SK-N-SH (cell line): Measurements from ENCODE around the gene HOXD13. TPM values are rescaled to one million over a fixed set of nuclear protein-coding genes. Genes with fewer than 3 reads are reported as not detected.

Source experiments
- CTCF ChIA-PET: fragments of 300-600, 350-600 bp; formaldehyde crosslinking; extraction: SDS; loops from one replicate; lab custom pipeline; 2021; lab: Yijun Ruan, JAX
- POLR2A ChIA-PET: fragments of 350-600 bp; sonication (Branson Sonifier 250); formaldehyde crosslinking; extraction: SDS; loops from one replicate; lab custom pipeline; 2020; ENCODE audit warnings: antibody characterized with exemption, inconsistent platforms; lab: Yijun Ruan, JAX
- DNase-seq: peaks from one replicate; pipeline ENCODE4 v3.0.0; 2012
- H2AFZ ChIP-seq: fragments of 200-600 bp; sonication (generic); 2 replicates; pipeline ENCODE4 v1.8.1; 2016; ENCODE audit warnings: antibody characterized with exemption, mild to moderate bottlenecking, low read depth
- H3F3A ChIP-seq: fragments of 200-600 bp; sonication (generic); replicated peaks from 2 replicates; pipeline ENCODE3; 2016; ENCODE audit warnings: antibody characterized with exemption, mild to moderate bottlenecking; ENCODE audit not compliant: insufficient read depth
- H3K27ac ChIP-seq, 2 experiments: fragments of 200-500 bp in 1 of 2; fragments of 200-600 bp in 1 of 2; sonication (Bioruptor generic) in 1 of 2; sonication (generic), shearing (Covaris generic) in 1 of 2; 2 replicates each; pipeline versions ENCODE4 v1.5.1 to v1.6.1; 2014 to 2016; ENCODE audit warnings: low read depth in 2 of 2, inconsistent platforms in 1 of 2, low read length in 1 of 2, mild to moderate bottlenecking in 1 of 2, mixed read lengths in 1 of 2
- H3K27me3 ChIP-seq: fragments of 200-600 bp; sonication (generic), shearing (Covaris generic); 2 replicates; pipeline ENCODE4 v1.6.1; 2016; ENCODE audit warnings: mixed run types; ENCODE audit not compliant: insufficient read depth
- H3K36me3 ChIP-seq, 2 experiments: fragments of 200-500 bp in 1 of 2; fragments of 200-600 bp in 1 of 2; sonication (Bioruptor generic) in 1 of 2; sonication (generic) in 1 of 2; replicated peaks in 1 of 2; 2 replicates each; pipeline versions ENCODE3 to v1.5.1; 2014 to 2016; ENCODE audit warnings: low read length in 1 of 2, mild to moderate bottlenecking in 1 of 2; ENCODE audit not compliant: insufficient read depth in 2 of 2, control insufficient read depth in 1 of 2
- H3K4me1 ChIP-seq, 2 experiments: fragments of 200-500 bp in 1 of 2; fragments of 200-600 bp in 1 of 2; sonication (Bioruptor generic) in 1 of 2; sonication (generic), shearing (Covaris generic) in 1 of 2; 2 replicates each; pipeline versions ENCODE4 v1.5.1 to v1.6.1; 2014 to 2016; ENCODE audit warnings: low read depth in 1 of 2, low read length in 1 of 2, mixed run types in 1 of 2; ENCODE audit not compliant: insufficient read depth in 2 of 2, control insufficient read depth in 1 of 2
- H3K4me2 ChIP-seq: fragments of 200-600 bp; sonication (generic), shearing (Covaris generic); 2 replicates; pipeline ENCODE4 v1.6.1; 2017; ENCODE audit warnings: mixed run types
- H3K4me3 ChIP-seq, 2 experiments: fragments of 200-500 bp in 1 of 2; fragments of 200-600 bp in 1 of 2; sonication (Bioruptor generic) in 1 of 2; sonication (generic), shearing (Covaris generic) in 1 of 2; 2 replicates each; pipeline versions ENCODE4 v1.5.1 to v1.8.1; 2014 to 2016; ENCODE audit warnings: low read depth in 2 of 2, inconsistent platforms in 1 of 2, low read length in 1 of 2, mild to moderate bottlenecking in 1 of 2, mixed read lengths in 1 of 2, moderate library complexity in 1 of 2
- H3K79me2 ChIP-seq: fragments of 200-600 bp; sonication (generic); 2 replicates; pipeline ENCODE4 v1.8.1; 2017; ENCODE audit warnings: mild to moderate bottlenecking; ENCODE audit not compliant: insufficient read depth
- H3K9ac ChIP-seq: fragments of 200-600 bp; sonication (generic); 2 replicates; pipeline ENCODE4 v1.6.1; 2017; ENCODE audit warnings: mixed run types
- H3K9me2 ChIP-seq: fragments of 200-600 bp; sonication (generic); 2 replicates; pipeline ENCODE4 v1.6.1; 2017; ENCODE audit warnings: mixed run types
- H3K9me3 ChIP-seq: fragments of 200-600 bp; sonication (generic); 2 replicates; pipeline ENCODE4 v1.6.1; 2017; ENCODE audit warnings: mixed run types, mild to moderate bottlenecking, moderate library complexity
- H4K20me1 ChIP-seq: fragments of 200-600 bp; sonication (generic); 2 replicates; pipeline ENCODE4 v1.6.1; 2017; ENCODE audit warnings: mild to moderate bottlenecking, mixed run types; ENCODE audit not compliant: insufficient read depth
- CHD2 ChIP-seq: fragments of 150-350 bp; IDR thresholded peaks from 2 replicates; pipeline ENCODE4 v1.6.1; 2018; ENCODE audit warnings: low read length; ENCODE audit not compliant: partially characterized antibody
- ELF1 ChIP-seq: IDR thresholded peaks from 2 replicates; pipeline ENCODE4 v1.4.0; 2012
- EP300 ChIP-seq, 2 experiments: IDR thresholded peaks; 2 replicates each; pipeline versions ENCODE4 v1.4.0 to v1.6.1; 2012; ENCODE audit warnings: borderline replicate concordance in 1 of 2, low read depth in 1 of 2, low read length in 1 of 2
- FOXM1 ChIP-seq: IDR thresholded peaks from 2 replicates; pipeline ENCODE4 v1.4.0; 2012; ENCODE audit warnings: low read depth, mild to moderate bottlenecking
- GATA2 ChIP-seq: sonication (generic); formaldehyde crosslinking; IDR thresholded peaks from 2 replicates; pipeline ENCODE4 v1.5.0; 2020; ENCODE audit warnings: mild to moderate bottlenecking, missing genetic modification reagents
- JUND ChIP-seq: IDR thresholded peaks from 2 replicates; pipeline ENCODE4 v1.4.0; 2012
- MXI1 ChIP-seq: IDR thresholded peaks from 2 replicates; pipeline ENCODE4 v1.6.1; 2012; ENCODE audit warnings: mild to moderate bottlenecking, low read depth, low read length, improper control_type of control experiment
- NFIC ChIP-seq: IDR thresholded peaks from 2 replicates; pipeline ENCODE4 v1.4.0; 2012; ENCODE audit warnings: borderline replicate concordance
- NRF1 ChIP-seq: IDR thresholded peaks from 2 replicates; pipeline ENCODE4 v1.6.1; 2012; ENCODE audit warnings: low read depth, mild to moderate bottlenecking, low read length
- POLR2AphosphoS5 ChIP-seq: IDR thresholded peaks from 2 replicates; pipeline ENCODE4 v1.6.1; 2012; ENCODE audit warnings: low read depth, low read length
- RAD21 ChIP-seq: IDR thresholded peaks from 2 replicates; pipeline ENCODE4 v1.6.1; 2012; ENCODE audit warnings: mild to moderate bottlenecking, low read length
- RCOR1 ChIP-seq: fragments of 150-350 bp; IDR thresholded peaks from 2 replicates; pipeline ENCODE4 v1.6.1; 2017; ENCODE audit warnings: antibody characterized with exemption, low read length
- SIN3A ChIP-seq: IDR thresholded peaks from 2 replicates; pipeline ENCODE4 v1.6.1; 2012; ENCODE audit warnings: low read depth, mild to moderate bottlenecking, low read length, moderate library complexity, borderline replicate concordance
- TAF1 ChIP-seq: IDR thresholded peaks from 2 replicates; pipeline ENCODE4 v1.6.1; 2012; ENCODE audit warnings: low read depth, mild to moderate bottlenecking, low read length, moderate library complexity, borderline replicate concordance
- TCF12 ChIP-seq: IDR thresholded peaks from 2 replicates; pipeline ENCODE4 v1.4.0; 2012
- TEAD4 ChIP-seq: IDR thresholded peaks from 2 replicates; pipeline ENCODE4 v1.4.0; 2012; ENCODE audit warnings: mild to moderate bottlenecking, borderline replicate concordance; ENCODE audit not compliant: insufficient read depth
- YY1 ChIP-seq: IDR thresholded peaks from 2 replicates; pipeline ENCODE4 v1.4.0; 2012; ENCODE audit warnings: low read depth, mild to moderate bottlenecking
- WGBS: methylation state at CpG from one replicate; pipeline ENCODE4 v1.1.6; 2017; ENCODE audit warnings: low lambda C conversion rate; 5-methylcytosine and 5-hydroxymethylcytosine counted together
- polyA plus RNA-seq, 3 experiments: library from polyadenylated mRNA; depleted of rRNA; stranded (reverse); fragments of >200 nt; gene quantifications; 2 replicates each; pipeline ENCODE4 v1.2.3, GENCODE V29; 2012
- TF ChIP-seq, protein P1 (sequence below): IDR thresholded peaks from 2 replicates; pipeline ENCODE4 v1.4.0; 2012; ENCODE audit warnings: low read depth, borderline replicate concordance
- TF ChIP-seq, protein P2 (sequence below): fragments of 150-350 bp; IDR thresholded peaks from 2 replicates; pipeline ENCODE4 v1.6.1; 2016; ENCODE audit warnings: mild to moderate bottlenecking, low read depth, low read length
- TF ChIP-seq, protein P3 (sequence below): fragments of 150-350 bp; IDR thresholded peaks from 2 replicates; pipeline ENCODE4 v1.6.1; 2017; ENCODE audit warnings: antibody characterized with exemption, low read length, low read depth, borderline replicate concordance
- TF ChIP-seq, protein P4 (sequence below): IDR thresholded peaks from 2 replicates; pipeline ENCODE4 v1.4.0; 2012; ENCODE audit warnings: low read depth, borderline replicate concordance
- TF ChIP-seq, protein P5 (sequence below): fragments of 200-600 bp; sonication (generic); IDR thresholded peaks from 2 replicates; pipeline ENCODE4 v1.6.1; 2017; ENCODE audit warnings: antibody characterized with exemption, mild to moderate bottlenecking, moderate library complexity

The HOXD13 gene
- polyA plus RNA-seq, 1 of the 3 experiments (the other 2 are of a cell fraction): not detected

DNA sequence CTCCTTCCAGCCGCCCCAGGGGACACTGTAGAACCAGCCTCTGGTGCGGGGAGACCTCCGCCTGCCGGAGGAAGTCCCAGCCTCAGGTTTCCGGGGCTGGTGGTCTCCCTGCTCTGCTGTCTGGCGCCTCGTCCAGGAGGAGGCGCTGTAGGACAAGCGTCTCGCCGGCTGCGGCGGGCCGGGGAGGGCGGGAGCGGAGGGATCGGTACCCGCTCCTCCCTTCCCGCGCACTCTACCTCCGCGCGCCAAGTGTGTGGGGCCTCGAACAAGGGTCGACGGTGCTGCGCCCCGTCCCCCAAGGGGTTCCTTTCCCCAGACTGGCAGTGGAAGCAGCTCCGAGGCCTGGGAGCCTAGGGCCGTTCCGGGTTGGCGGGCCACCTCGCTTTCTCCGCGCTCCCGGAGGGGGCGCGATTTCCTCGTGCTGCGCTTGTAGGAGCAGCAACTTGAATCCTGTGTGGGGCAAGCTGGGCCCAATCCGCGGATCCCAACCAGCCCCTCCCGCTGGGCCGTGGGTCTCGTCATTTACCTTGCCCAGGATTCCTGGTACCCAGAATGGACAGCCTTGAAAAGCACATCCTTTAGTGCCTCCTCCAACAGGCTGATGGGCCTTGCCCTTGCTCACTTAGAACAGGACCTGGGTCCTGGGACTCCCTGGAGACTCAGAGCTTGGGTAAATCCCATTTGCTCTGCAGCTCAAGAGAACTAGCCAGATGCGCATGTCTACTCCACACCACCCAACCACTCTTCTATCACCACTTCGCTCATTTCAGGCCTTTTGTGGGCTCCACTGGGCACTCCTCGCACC lies 48.2 kb downstream of the HOXD13 start (continued):
- TF ChIP-seq TEAD4: no peak
- TF ChIP-seq MXI1: no peak
- peak; percentile 59 for TF ChIP-seq CHD2
- no peak for TF ChIP-seq EP300 (IDR thresholded peaks at IDR 0.05; ENCODE audit: borderline replicate concordance in 1 of 2, low read depth in 1 of 2, low read length in 1 of 2)
- TF ChIP-seq JUND: no peak
- TF ChIP-seq, protein P1, sequence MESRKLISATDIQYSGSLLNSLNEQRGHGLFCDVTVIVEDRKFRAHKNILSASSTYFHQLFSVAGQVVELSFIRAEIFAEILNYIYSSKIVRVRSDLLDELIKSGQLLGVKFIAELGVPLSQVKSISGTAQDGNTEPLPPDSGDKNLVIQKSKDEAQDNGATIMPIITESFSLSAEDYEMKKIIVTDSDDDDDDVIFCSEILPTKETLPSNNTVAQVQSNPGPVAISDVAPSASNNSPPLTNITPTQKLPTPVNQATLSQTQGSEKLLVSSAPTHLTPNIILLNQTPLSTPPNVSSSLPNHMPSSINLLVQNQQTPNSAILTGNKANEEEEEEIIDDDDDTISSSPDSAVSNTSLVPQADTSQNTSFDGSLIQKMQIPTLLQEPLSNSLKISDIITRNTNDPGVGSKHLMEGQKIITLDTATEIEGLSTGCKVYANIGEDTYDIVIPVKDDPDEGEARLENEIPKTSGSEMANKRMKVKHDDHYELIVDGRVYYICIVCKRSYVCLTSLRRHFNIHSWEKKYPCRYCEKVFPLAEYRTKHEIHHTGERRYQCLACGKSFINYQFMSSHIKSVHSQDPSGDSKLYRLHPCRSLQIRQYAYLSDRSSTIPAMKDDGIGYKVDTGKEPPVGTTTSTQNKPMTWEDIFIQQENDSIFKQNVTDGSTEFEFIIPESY: no peak
- no peak for TF ChIP-seq POLR2AphosphoS5
- TF ChIP-seq GATA2: no peak
- TF ChIP-seq, protein P2, sequence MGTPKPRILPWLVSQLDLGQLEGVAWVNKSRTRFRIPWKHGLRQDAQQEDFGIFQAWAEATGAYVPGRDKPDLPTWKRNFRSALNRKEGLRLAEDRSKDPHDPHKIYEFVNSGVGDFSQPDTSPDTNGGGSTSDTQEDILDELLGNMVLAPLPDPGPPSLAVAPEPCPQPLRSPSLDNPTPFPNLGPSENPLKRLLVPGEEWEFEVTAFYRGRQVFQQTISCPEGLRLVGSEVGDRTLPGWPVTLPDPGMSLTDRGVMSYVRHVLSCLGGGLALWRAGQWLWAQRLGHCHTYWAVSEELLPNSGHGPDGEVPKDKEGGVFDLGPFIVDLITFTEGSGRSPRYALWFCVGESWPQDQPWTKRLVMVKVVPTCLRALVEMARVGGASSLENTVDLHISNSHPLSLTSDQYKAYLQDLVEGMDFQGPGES: no peak
- TF ChIP-seq, all 33 proteins: peak for 9

DNA sequence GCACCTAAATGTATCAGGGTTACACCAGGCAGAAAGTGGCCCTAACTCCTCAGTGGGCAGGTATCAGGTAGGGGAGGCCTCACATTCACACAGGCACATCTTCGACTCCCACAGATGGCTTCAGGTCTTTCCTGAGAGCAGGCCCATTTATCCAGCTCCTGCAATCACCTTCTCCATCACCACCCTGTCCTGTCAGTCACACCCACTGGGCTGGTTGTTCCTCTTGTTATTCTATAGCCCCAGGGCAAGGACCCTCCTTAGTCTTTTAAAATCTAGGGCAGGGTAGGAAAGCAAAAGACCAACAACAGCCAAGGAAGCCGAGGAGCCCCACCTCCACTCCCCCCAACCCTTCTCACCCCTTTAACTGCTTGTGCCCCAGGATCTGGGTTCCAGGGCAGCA lies 49.8 kb downstream of the HOXD13 start:
- Histone ChIP-seq H3K79me2 (peaks cover 42% of the 10 kb centered on the region), H3F3A (peaks cover 9% of the 10 kb centered on the region), H3K27ac (no peak overlapping the region), H3K9me3 (no peaks in the 10 kb centered on the region), H3K27me3 (no peaks in the 10 kb centered on the region), H3K9me2 (no peaks in the 10 kb centered on the region), H3K9ac (no peak overlapping the region), H3K4me1 (peaks cover 5 to 25% of the 10 kb centered on the region in 2 experiments; a peak in 2 of 4 replicates), H2AFZ (no peak overlapping the region), H3K4me2 (no peak overlapping the region), H4K20me1 (no peaks in the 10 kb centered on the region), H3K4me3 (no peak overlapping the region), H3K36me3 (no peaks in the 10 kb centered on the region)
- WGBS: 92% methylated on average over 2 of the region's 2 CpGs
- ChIA-PET CTCF (interaction anchor here (0.9 to 26.1 kb wide), 4 partner anchors 18 to 501 kb away, joined by 3 to 1047 read pairs (median 146); partner anchors contain the start of gene HOXD9), POLR2A (no interaction called here)
- no peak for DNase-seq
- no peak for TF ChIP-seq CHD2
- TF ChIP-seq, protein P3, sequence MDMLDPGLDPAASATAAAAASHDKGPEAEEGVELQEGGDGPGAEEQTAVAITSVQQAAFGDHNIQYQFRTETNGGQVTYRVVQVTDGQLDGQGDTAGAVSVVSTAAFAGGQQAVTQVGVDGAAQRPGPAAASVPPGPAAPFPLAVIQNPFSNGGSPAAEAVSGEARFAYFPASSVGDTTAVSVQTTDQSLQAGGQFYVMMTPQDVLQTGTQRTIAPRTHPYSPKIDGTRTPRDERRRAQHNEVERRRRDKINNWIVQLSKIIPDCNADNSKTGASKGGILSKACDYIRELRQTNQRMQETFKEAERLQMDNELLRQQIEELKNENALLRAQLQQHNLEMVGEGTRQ: no peak
- TF ChIP-seq TCF12: no peak
- TF ChIP-seq RAD21: no peak
- TF ChIP-seq YY1: no peak
- TF ChIP-seq, protein P4, sequence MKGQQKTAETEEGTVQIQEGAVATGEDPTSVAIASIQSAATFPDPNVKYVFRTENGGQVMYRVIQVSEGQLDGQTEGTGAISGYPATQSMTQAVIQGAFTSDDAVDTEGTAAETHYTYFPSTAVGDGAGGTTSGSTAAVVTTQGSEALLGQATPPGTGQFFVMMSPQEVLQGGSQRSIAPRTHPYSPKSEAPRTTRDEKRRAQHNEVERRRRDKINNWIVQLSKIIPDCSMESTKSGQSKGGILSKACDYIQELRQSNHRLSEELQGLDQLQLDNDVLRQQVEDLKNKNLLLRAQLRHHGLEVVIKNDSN: no peak
- TF ChIP-seq NRF1: no peak
- TF ChIP-seq SIN3A: no peak
- TF ChIP-seq TAF1: no peak
- no peak for TF ChIP-seq ELF1
- TF ChIP-seq NFIC: no peak
- no peak for TF ChIP-seq RCOR1
- TF ChIP-seq, protein P5, sequence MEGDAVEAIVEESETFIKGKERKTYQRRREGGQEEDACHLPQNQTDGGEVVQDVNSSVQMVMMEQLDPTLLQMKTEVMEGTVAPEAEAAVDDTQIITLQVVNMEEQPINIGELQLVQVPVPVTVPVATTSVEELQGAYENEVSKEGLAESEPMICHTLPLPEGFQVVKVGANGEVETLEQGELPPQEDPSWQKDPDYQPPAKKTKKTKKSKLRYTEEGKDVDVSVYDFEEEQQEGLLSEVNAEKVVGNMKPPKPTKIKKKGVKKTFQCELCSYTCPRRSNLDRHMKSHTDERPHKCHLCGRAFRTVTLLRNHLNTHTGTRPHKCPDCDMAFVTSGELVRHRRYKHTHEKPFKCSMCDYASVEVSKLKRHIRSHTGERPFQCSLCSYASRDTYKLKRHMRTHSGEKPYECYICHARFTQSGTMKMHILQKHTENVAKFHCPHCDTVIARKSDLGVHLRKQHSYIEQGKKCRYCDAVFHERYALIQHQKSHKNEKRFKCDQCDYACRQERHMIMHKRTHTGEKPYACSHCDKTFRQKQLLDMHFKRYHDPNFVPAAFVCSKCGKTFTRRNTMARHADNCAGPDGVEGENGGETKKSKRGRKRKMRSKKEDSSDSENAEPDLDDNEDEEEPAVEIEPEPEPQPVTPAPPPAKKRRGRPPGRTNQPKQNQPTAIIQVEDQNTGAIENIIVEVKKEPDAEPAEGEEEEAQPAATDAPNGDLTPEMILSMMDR: no peak
- no peak for TF ChIP-seq FOXM1
- TF ChIP-seq GATA2: no peak
